Ascending aorta (tissue), 2 donors: ENCODE results near the gene NTHL1. TPM values are rescaled to one million over a fixed set of nuclear protein-coding genes. Genes with fewer than 3 reads are reported as not detected.
"Not testable (repeated sequence)": the region's sequence is repeated elsewhere in the genome, so short reads cannot be mapped to it uniquely, and the experiment has no call there.

ENCODE experiments used
- DNase-seq, 2 donors: peaks; one replicate each; pipeline ENCODE4 v3.0.0-alpha.2; 2019; ENCODE audit warnings: low spot score in 2 of 2
- H3K27ac ChIP-seq, 2 donors: fragments of 200-600 bp; sonication (generic); one replicate each; pipeline ENCODE4 v1.5.1; 2016 to 2017; ENCODE audit warnings: mild to moderate bottlenecking in 1 of 2
- H3K27me3 ChIP-seq: fragments of 200-600 bp; sonication (generic); one replicate; pipeline ENCODE4 v1.5.1; 2017
- H3K36me3 ChIP-seq, 2 donors: fragments of 200-600 bp; sonication (generic); one replicate each; pipeline ENCODE4 v1.5.1; 2016
- H3K4me1 ChIP-seq, 2 donors: fragments of 200-600 bp; sonication (generic); one replicate each; pipeline ENCODE4 v1.5.1; 2016 to 2017; ENCODE audit warnings: mild to moderate bottlenecking in 1 of 2
- H3K4me3 ChIP-seq, 2 donors: fragments of 200-600 bp; sonication (generic); one replicate each; pipeline ENCODE4 v1.5.1; 2016 to 2017; ENCODE audit warnings: mild to moderate bottlenecking in 1 of 2
- H3K9me3 ChIP-seq, 2 donors: fragments of 200-600 bp; sonication (generic); one replicate each; pipeline ENCODE4 v1.5.1; 2016
- CTCF ChIP-seq, 3 experiments: fragments of 200-600 bp in 2 of 3; fragments of 450-650 bp in 1 of 3; sonication (generic) in 2 of 3; IDR thresholded peaks; one replicate each; pipeline ENCODE4 v1.5.1; 2016 to 2019; ENCODE audit warnings: antibody characterized with exemption in 3 of 3, mild to moderate bottlenecking in 1 of 3, moderate library complexity in 1 of 3
- intact Hi-C: fragments of 100-400 bp; cut with DNase I; formaldehyde crosslinking; loops from one replicate; pipeline ENCODE4 v1.15.1; 2023
- total RNA-seq: library from RNA; depleted of rRNA; stranded (reverse); fragments of >200 nt; gene quantifications from one replicate; pipeline ENCODE4 v1.1.0, GENCODE V29; 2016

The NTHL1 gene
- total RNA-seq, 1 donor from 2014 or later = 59.5 TPM

GRCh38 chr16:2015117-2015946, 32.3 kb downstream of the NTHL1 start:
- intact Hi-C loops = no loop called here
- Histone ChIP-seq H3K9me3 (no peaks in the 10 kb centered on the region), H3K4me1 (peaks cover 3% of the 10 kb centered on the region in 2 donors), H3K36me3 (no peaks in the 10 kb centered on the region), H3K27me3 (no peaks in the 10 kb centered on the region), H3K4me3 (no peak overlapping the region), H3K27ac (no peak overlapping the region)
- TF ChIP-seq CTCF (IDR thresholded peaks at IDR 0.05) = no peak
- DNase-seq = no peak

- H3K4me1 ChIP-seq = peaks cover 9 to 10% of the 10 kb centered on the region in 2 donors
- no peak for TF ChIP-seq CTCF (IDR thresholded peaks at IDR 0.05)
- H3K9me3 ChIP-seq = no peaks in the 10 kb centered on the region
- H3K27ac ChIP-seq = no peak overlapping the region
- H3K4me3 ChIP-seq = no peak overlapping the region
- intact Hi-C loops = no loop called here
- no peaks in the 10 kb centered on the region for H3K27me3 ChIP-seq
- H3K36me3 ChIP-seq = no peaks in the 10 kb centered on the region
- DNase-seq = no peak
Measured at GRCh38 chr16:2013527-2013926, 34.1 kb downstream of the NTHL1 start.

- H3K9me3 ChIP-seq, H3K27me3 ChIP-seq, H3K27ac ChIP-seq, intact Hi-C loops, H3K4me3 ChIP-seq, DNase-seq, H3K36me3 ChIP-seq: not testable (repeated sequence)
- peaks cover 17 to 24% of the 10 kb centered on the region in 2 donors for H3K4me1 ChIP-seq
Measured at GRCh38 chr16:2011726-2012125, 35.9 kb downstream of the NTHL1 start.

- Histone ChIP-seq H3K36me3 (no peaks in the 10 kb centered on the region), H3K9me3 (no peaks in the 10 kb centered on the region), H3K4me3 (peak within 1 kb of the TSS; percentile 75 to 94), H3K27me3 (no peaks in the 10 kb centered on the region), H3K4me1 (peaks cover 17 to 28% of the 10 kb centered on the region in 2 donors), H3K27ac (peak within 1 kb of the TSS; percentile 89)
- TF ChIP-seq CTCF (IDR thresholded peaks at IDR 0.05) = no peak
- intact Hi-C loops = no loop called here
- DNase-seq = peak in 1 of 2 donors; percentile 89
Measured at GRCh38 chr16:2009791-2010510, 37.7 kb downstream of the NTHL1 start, which contains the start of gene ZNF598. Gene ZNF598, minus strand, starts transcription at chr16:2009821.

- no peak for DNase-seq
- intact Hi-C loops = no loop called here
- H3K4me1 ChIP-seq = peaks cover 19 to 31% of the 10 kb centered on the region in 2 donors
Measured at GRCh38 chr16:2009164-2009711, 38.4 kb downstream of the NTHL1 start.

More at GRCh38 chr16:2009164-2009711, 38.4 kb downstream of the NTHL1 start:
- Histone ChIP-seq H3K27ac (peak overlapping the region; percentile 52 to 75), H3K36me3 (no peaks in the 10 kb centered on the region), H3K9me3 (no peaks in the 10 kb centered on the region), H3K27me3 (no peaks in the 10 kb centered on the region), H3K4me3 (peak overlapping the region; percentile 75 to 94)
- no peak for TF ChIP-seq CTCF (IDR thresholded peaks at IDR 0.05)
